ENCODE measurements around the gene MMP11. TPM values are rescaled to one million over a fixed set of nuclear protein-coding genes. Genes with fewer than 3 reads are reported as not detected.

Gene MMP11
- total and polyA plus RNA-seq, 2 of the 13 experiments (the other 11 are each of a cell fraction or from before 2014, with no cell fraction given): 8.9 to 28.6 TPM

DNA sequence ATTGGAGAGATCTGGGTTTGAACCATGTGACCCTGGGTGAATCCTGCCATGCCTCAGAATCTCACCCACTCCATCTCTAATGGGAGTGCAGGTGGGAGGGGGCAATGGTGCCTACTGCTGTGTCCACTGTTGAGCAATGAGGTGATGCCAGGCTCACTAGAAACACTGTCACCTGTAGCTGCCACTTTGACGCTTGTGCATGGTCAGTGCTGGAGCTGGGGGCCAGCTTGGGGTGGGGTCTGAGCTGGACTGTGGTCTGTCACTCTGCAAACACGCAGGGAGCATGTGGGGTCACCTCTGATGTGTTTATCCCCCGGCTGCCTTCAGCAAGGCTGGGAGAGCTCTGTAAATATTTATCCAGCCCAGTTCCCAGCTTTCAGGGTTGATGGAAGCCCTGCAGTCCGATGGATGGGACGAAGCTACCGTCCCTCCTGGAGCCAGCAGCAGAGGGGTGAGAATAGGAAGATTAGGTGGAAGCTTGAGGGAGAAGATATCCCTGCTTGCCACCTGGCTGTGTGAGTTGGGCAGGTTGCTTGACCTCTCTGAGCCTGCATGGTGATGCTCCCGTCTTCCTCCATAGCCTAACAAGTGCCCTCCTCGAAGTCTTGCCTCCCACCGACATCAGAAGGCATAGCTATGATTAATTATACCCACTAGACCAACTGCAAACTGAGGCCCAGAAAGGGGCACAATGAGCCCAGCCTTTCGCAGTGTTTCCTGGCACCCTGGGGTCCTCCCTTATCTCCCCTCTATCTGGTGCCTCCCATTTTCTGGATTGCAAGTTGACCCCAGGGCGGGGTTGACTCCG is 1.7 kb downstream of the MMP11 start (continued):
- TF ChIP-seq, protein P1, sequence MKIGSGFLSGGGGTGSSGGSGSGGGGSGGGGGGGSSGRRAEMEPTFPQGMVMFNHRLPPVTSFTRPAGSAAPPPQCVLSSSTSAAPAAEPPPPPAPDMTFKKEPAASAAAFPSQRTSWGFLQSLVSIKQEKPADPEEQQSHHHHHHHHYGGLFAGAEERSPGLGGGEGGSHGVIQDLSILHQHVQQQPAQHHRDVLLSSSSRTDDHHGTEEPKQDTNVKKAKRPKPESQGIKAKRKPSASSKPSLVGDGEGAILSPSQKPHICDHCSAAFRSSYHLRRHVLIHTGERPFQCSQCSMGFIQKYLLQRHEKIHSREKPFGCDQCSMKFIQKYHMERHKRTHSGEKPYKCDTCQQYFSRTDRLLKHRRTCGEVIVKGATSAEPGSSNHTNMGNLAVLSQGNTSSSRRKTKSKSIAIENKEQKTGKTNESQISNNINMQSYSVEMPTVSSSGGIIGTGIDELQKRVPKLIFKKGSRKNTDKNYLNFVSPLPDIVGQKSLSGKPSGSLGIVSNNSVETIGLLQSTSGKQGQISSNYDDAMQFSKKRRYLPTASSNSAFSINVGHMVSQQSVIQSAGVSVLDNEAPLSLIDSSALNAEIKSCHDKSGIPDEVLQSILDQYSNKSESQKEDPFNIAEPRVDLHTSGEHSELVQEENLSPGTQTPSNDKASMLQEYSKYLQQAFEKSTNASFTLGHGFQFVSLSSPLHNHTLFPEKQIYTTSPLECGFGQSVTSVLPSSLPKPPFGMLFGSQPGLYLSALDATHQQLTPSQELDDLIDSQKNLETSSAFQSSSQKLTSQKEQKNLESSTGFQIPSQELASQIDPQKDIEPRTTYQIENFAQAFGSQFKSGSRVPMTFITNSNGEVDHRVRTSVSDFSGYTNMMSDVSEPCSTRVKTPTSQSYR (CRISPR knock-in tag; IDR thresholded peaks at IDR 0.05; ENCODE audit: borderline replicate concordance): peak; percentile 56; the same call in 1 of the 2 replicates
- TF ChIP-seq DNMT1 (CRISPR knock-in tag; IDR thresholded peaks at IDR 0.05) (no peak), HNF4G (IDR thresholded peaks at IDR 0.05; ENCODE audit: borderline replicate concordance, low read depth, low read length) (peak; percentile 73), HNF4G (CRISPR knock-in tag; IDR thresholded peaks at IDR 0.05; ENCODE audit: borderline replicate concordance, low read depth) (peak; percentile 44; the same call in 1 of the 2 replicates), ZNF225 (CRISPR knock-in tag; IDR thresholded peaks at IDR 0.05) (no peak), CBX2 (IDR thresholded peaks at IDR 0.05; ENCODE audit: low read depth, low read length) (no peak), CBX2 (CRISPR knock-in tag; IDR thresholded peaks at IDR 0.05; ENCODE audit: low read depth) (no peak), RXRA (CRISPR knock-in tag; IDR thresholded peaks at IDR 0.05) (peak; percentile 99), FOXK1 (CRISPR knock-in tag; IDR thresholded peaks at IDR 0.05; ENCODE audit: borderline replicate concordance, low read depth) (peak; percentile 86), HES4 (CRISPR knock-in tag; IDR thresholded peaks at IDR 0.05; ENCODE audit: borderline replicate concordance) (no peak), ZNF674 (CRISPR knock-in tag; IDR thresholded peaks at IDR 0.05; ENCODE audit: low read depth) (no peak), KLF15 (CRISPR knock-in tag; IDR thresholded peaks at IDR 0.05; ENCODE audit: borderline replicate concordance) (no peak), CBFB (CRISPR knock-in tag; IDR thresholded peaks at IDR 0.05) (peak; percentile 70; the same call in 1 of the 2 replicates), ZNF382 (CRISPR knock-in tag; IDR thresholded peaks at IDR 0.05; ENCODE audit: borderline replicate concordance) (no peak)
- TF ChIP-seq, protein P2, sequence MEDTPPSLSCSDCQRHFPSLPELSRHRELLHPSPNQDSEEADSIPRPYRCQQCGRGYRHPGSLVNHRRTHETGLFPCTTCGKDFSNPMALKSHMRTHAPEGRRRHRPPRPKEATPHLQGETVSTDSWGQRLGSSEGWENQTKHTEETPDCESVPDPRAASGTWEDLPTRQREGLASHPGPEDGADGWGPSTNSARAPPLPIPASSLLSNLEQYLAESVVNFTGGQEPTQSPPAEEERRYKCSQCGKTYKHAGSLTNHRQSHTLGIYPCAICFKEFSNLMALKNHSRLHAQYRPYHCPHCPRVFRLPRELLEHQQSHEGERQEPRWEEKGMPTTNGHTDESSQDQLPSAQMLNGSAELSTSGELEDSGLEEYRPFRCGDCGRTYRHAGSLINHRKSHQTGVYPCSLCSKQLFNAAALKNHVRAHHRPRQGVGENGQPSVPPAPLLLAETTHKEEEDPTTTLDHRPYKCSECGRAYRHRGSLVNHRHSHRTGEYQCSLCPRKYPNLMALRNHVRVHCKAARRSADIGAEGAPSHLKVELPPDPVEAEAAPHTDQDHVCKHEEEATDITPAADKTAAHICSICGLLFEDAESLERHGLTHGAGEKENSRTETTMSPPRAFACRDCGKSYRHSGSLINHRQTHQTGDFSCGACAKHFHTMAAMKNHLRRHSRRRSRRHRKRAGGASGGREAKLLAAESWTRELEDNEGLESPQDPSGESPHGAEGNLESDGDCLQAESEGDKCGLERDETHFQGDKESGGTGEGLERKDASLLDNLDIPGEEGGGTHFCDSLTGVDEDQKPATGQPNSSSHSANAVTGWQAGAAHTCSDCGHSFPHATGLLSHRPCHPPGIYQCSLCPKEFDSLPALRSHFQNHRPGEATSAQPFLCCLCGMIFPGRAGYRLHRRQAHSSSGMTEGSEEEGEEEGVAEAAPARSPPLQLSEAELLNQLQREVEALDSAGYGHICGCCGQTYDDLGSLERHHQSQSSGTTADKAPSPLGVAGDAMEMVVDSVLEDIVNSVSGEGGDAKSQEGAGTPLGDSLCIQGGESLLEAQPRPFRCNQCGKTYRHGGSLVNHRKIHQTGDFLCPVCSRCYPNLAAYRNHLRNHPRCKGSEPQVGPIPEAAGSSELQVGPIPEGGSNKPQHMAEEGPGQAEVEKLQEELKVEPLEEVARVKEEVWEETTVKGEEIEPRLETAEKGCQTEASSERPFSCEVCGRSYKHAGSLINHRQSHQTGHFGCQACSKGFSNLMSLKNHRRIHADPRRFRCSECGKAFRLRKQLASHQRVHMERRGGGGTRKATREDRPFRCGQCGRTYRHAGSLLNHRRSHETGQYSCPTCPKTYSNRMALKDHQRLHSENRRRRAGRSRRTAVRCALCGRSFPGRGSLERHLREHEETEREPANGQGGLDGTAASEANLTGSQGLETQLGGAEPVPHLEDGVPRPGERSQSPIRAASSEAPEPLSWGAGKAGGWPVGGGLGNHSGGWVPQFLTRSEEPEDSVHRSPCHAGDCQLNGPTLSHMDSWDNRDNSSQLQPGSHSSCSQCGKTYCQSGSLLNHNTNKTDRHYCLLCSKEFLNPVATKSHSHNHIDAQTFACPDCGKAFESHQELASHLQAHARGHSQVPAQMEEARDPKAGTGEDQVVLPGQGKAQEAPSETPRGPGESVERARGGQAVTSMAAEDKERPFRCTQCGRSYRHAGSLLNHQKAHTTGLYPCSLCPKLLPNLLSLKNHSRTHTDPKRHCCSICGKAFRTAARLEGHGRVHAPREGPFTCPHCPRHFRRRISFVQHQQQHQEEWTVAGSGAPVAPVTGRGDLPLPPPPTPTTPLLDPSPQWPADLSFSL (CRISPR knock-in tag; IDR thresholded peaks at IDR 0.05): no peak
- TF ChIP-seq, protein P3, sequence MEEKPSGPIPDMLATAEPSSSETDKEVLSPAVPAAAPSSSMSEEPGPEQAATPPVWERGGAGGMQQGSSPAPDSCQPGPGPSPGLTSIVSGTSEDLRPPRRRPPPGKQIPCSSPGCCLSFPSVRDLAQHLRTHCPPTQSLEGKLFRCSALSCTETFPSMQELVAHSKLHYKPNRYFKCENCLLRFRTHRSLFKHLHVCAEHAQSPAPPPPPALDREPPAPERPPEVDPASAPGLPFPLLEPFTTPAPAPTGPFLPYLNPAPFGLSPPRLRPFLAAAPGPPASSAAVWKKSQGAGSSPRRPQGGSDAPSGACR (CRISPR knock-in tag; IDR thresholded peaks at IDR 0.05): no peak
- TF ChIP-seq, protein P4, sequence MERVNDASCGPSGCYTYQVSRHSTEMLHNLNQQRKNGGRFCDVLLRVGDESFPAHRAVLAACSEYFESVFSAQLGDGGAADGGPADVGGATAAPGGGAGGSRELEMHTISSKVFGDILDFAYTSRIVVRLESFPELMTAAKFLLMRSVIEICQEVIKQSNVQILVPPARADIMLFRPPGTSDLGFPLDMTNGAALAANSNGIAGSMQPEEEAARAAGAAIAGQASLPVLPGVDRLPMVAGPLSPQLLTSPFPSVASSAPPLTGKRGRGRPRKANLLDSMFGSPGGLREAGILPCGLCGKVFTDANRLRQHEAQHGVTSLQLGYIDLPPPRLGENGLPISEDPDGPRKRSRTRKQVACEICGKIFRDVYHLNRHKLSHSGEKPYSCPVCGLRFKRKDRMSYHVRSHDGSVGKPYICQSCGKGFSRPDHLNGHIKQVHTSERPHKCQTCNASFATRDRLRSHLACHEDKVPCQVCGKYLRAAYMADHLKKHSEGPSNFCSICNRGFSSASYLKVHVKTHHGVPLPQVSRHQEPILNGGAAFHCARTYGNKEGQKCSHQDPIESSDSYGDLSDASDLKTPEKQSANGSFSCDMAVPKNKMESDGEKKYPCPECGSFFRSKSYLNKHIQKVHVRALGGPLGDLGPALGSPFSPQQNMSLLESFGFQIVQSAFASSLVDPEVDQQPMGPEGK (CRISPR knock-in tag; IDR thresholded peaks at IDR 0.05): peak; percentile 97
